ENCODE results near the gene RAB11A.

GRCh38 chr15:65887565-65887964, 18.3 kb downstream of the RAB11A start:
- no peak for TF ChIP-seq CREB1 (IDR thresholded peaks at IDR 0.05; ENCODE audit: low read depth)
- TF ChIP-seq EGR1 (IDR thresholded peaks at IDR 0.05), result no peak
- no peak for TF ChIP-seq FOXM1 (IDR thresholded peaks at IDR 0.05; ENCODE audit: borderline replicate concordance, low read depth)
- no peak for TF ChIP-seq CEBPB (IDR thresholded peaks at IDR 0.05)
- TF ChIP-seq REST (IDR thresholded peaks at IDR 0.05; ENCODE audit: low read depth), result no peak
- no peak for TF ChIP-seq TAF1 (IDR thresholded peaks at IDR 0.05; ENCODE audit: low read depth)
- no peak for TF ChIP-seq EP300 (IDR thresholded peaks at IDR 0.05; ENCODE audit: borderline replicate concordance)
- TF ChIP-seq MAX (IDR thresholded peaks at IDR 0.05), result no peak
- no peak for TF ChIP-seq USF1 (IDR thresholded peaks at IDR 0.05)
- no peak for TF ChIP-seq RAD21 (IDR thresholded peaks at IDR 0.05; ENCODE audit: low read depth)
- no peak for TF ChIP-seq NFIC (IDR thresholded peaks at IDR 0.05)
- no peak for TF ChIP-seq YY1 (IDR thresholded peaks at IDR 0.05; ENCODE audit: low read depth)
- TF ChIP-seq TCF12 (IDR thresholded peaks at IDR 0.05; ENCODE audit: low read depth), result no peak
- no peak for TF ChIP-seq TEAD4 (IDR thresholded peaks at IDR 0.05)
